ENCODE data around the gene PHYH.
"Not testable (repeated sequence)": the region's sequence is repeated elsewhere in the genome, so short reads cannot be mapped to it uniquely, and the experiment has no call there.

The PHYH gene

DNA sequence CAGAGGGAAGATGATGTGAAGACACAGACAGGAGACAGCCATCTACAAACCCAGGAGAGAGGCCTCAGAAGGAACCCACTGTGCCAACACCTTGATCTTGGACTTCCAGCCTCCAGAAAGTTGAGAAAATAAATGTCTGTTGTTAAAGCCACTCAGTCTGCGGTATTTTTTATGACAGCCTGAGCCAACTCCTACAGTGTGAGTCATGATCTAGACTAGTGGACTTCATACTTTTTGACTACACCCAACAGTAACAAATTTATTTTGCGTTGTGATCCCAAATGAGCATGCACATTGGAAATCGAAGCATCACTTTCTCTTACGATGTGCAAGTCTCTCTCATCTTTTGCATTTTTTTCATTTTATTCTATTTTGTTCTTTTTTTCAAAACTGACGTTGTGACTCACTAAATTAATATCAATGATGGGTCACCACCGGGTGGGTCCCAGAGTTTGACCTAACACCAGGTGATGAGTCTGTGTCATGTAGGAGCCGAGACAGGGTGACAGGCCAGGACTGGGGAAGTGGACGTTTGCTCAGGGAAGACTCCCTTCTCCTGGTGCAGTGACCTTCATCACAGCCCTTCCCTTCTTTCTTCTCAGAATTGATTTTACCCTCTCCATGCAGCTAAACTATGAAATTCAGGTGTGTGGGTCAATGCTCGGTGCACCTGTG, 28.9 kb downstream of the PHYH start:
- Mint-ChIP-seq H3K27me3 (peaks cover 1% of the 10 kb centered on the region), H3K4me3 (no peak overlapping the region), H3K9me3 (no peaks in the 10 kb centered on the region), H3K36me3 (ENCODE audit: low read depth) (no peaks in the 10 kb centered on the region), H3K4me1 (peaks cover 2% of the 10 kb centered on the region), H3K27ac (no peak overlapping the region)
- no peak for ATAC-seq
- no peak for DNase-seq

DNA sequence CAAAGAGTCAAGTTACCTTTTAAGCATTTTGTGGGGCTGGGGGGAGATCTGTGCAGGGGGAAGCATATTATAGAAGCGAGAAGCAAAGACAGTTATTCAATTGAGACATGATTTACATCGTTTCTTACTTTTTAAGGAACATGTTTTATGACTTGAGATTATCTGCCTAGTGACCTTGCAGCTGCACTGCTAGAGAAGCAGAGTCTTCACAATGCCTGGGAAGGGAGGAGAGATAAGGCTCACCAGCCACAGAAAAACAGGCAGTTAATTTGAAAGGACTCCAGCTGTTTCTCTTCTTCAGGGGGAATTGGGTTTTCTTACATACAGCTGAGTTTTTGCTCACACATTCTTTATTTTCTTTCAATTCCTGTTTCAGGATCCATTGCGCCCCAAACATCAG, 31.0 kb downstream of the PHYH start:
- Mint-ChIP-seq H3K4me1 (peaks cover 2% of the 10 kb centered on the region), H3K27ac (no peak overlapping the region)

DNA sequence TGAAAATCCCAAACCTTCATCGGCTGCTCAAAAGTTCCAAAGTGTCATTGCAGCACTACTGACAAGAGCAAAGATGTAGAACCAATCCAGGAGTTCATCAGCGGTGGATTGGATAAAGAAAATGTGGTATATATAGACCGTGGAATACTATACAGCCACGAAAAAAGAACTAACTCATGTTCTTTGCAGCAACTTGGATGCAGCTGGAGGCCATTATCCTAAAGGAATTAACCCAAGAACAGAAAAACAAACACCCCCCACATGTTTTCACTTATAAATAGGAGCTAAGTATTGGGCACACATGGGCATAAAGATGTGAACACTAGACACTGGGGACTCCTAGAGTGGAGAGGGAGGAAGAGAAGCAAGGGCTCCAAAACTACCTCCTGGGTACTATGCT, 31.6 kb downstream of the PHYH start:
- Mint-ChIP-seq H3K36me3 (ENCODE audit: low read depth) (no peaks in the 10 kb centered on the region), H3K9me3 (no peaks in the 10 kb centered on the region), H3K27ac (no peak overlapping the region), H3K4me1 (peaks cover 2% of the 10 kb centered on the region), H3K4me3 (no peak overlapping the region), H3K27me3 (peaks cover 8% of the 10 kb centered on the region)
- ATAC-seq = no peak
- DNase-seq = no peak

More for the DNA sequence above, 31.0 kb downstream of the PHYH start:
- DNase-seq = no peak
- no peak for ATAC-seq
- H3K9me3 Mint-ChIP-seq = no peaks in the 10 kb centered on the region
- H3K36me3 Mint-ChIP-seq (ENCODE audit: low read depth) = no peaks in the 10 kb centered on the region
- peaks cover 4% of the 10 kb centered on the region for H3K27me3 Mint-ChIP-seq
- H3K4me3 Mint-ChIP-seq = no peak overlapping the region

DNA sequence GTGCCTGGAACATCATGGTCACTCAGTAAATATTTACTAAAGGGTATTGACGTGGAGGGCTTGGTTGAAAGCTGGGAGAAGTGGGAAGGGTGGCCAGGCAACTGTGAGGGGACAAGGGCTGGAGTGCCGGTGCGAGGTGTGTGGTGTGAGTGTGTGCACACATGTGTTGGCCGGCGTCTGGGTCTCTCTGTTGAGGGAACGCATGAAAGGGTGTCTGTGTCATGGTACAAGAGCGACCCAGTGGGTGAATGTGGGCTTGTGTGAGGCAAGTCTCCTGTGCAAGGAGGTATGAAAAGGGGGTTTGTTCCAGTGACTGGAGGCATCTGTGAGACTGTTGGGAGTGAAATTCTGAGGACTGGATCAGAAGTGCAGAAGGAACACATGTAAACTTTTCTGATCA, 36.3 kb downstream of the PHYH start:
- no peak for DNase-seq
- no peak overlapping the region for H3K4me3 Mint-ChIP-seq
- H3K27me3 Mint-ChIP-seq = peaks cover 14% of the 10 kb centered on the region
- ATAC-seq = no peak
- H3K4me1 Mint-ChIP-seq = no peaks in the 10 kb centered on the region
- H3K27ac Mint-ChIP-seq = no peak overlapping the region
- no peaks in the 10 kb centered on the region for H3K9me3 Mint-ChIP-seq
- H3K36me3 Mint-ChIP-seq (ENCODE audit: low read depth) = no peaks in the 10 kb centered on the region

DNA sequence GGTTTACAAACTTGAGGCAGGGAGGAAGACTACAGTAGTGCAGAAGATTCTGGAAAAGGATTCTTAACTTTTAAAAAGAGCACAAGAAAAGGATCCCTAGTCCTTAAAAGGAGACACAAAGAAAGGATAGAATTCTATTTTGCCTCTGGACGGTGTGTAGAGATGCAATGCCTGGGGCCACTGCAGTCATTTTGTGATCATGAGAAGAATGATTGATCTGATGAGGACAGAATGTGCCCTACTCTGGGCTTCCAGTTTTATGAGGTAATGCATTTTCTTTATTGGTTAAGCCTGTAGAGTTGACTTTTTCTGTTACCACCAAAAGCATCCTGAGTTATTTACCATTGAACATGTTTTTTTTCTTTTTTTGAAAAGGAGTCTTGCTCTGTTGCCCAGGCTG, 37.4 kb downstream of the PHYH start:
- DNase-seq (no peak), ATAC-seq (no peak)
- no peaks in the 10 kb centered on the region for H3K4me1 Mint-ChIP-seq
- peaks cover 16% of the 10 kb centered on the region for H3K27me3 Mint-ChIP-seq
- H3K27ac Mint-ChIP-seq = no peak overlapping the region
- no peaks in the 10 kb centered on the region for H3K9me3 Mint-ChIP-seq
- H3K4me3 Mint-ChIP-seq = no peak overlapping the region
- peaks cover 2% of the 10 kb centered on the region for H3K36me3 Mint-ChIP-seq (ENCODE audit: low read depth)

DNA sequence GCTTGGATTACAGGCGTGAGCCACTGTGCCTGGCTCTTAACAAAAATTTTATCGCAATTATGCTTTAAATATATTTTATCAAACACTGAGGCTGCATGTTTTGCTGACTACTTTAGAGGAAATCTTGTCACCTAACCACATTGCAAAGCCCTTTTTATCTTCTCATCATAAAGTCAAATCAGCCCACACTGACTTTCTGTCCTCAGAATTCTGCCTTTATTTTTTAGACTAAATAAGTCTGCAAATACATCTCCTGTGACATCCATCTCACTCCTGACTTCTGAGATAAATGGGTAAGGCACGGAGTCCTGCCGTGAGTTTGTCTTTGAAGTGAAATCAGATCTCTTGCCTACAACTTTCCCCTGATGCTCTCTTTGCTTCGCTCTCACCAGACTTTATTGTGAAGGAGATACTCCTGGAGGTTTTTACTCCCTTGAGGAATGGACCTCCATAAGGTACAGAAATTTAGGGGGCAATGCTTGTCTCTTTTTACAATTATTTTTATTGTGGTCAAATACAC, 42.2 kb downstream of the PHYH start:
- no peaks in the 10 kb centered on the region for H3K4me1 Mint-ChIP-seq
- H3K4me3 Mint-ChIP-seq = no peak overlapping the region
- no peaks in the 10 kb centered on the region for H3K9me3 Mint-ChIP-seq
- H3K27ac Mint-ChIP-seq = no peak overlapping the region
- H3K27me3 Mint-ChIP-seq = peaks cover 9% of the 10 kb centered on the region
- no peak for ATAC-seq
- DNase-seq = no peak
- peaks cover 2% of the 10 kb centered on the region for H3K36me3 Mint-ChIP-seq (ENCODE audit: low read depth)

DNA sequence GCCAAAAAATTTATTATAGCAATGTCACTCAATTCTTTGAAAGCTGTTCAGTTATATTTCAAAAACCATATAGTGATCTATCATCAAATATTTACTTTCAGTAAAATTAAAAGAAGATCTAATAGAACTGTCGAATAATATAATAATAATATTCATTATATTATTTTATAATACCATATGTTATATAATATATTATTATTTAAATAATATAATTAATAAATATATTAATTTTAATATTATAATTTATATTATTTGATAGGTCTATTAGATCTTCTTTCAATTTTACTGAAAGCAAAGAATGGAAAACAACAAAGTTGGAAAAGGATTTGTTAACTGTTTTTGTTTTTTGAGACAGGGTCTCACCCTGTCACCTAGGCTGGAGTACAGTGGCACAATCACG, 43.2 kb downstream of the PHYH start:
- peaks cover 7% of the 10 kb centered on the region for H3K27me3 Mint-ChIP-seq
- DNase-seq (no peak), ATAC-seq (no peak)
- no peak overlapping the region for H3K4me3 Mint-ChIP-seq
- H3K9me3 Mint-ChIP-seq = no peaks in the 10 kb centered on the region
- no peak overlapping the region for H3K27ac Mint-ChIP-seq
- peaks cover 2% of the 10 kb centered on the region for H3K36me3 Mint-ChIP-seq (ENCODE audit: low read depth)
- no peaks in the 10 kb centered on the region for H3K4me1 Mint-ChIP-seq

DNA sequence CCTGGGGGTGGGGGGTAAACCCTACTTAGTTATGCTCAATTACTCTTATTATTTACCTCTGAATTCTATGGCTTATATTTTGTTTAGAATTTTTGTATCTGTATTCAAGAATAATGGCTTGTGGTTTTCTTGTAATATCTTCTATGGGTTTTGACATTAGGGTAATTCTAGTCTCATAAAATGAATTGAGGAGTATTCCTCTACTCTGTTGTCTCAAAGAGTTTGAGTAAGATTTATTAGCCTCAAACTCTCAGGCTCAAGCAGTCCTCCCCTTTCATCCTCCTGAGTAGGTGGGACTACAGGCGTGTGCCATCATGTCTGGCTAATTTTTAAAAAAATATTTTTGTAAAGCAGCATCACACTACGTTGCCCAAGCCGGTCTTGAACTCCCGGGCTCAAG, 46.1 kb downstream of the PHYH start:
- DNase-seq (no peak), ATAC-seq (no peak)
- Mint-ChIP-seq H3K27ac (no peak overlapping the region), H3K27me3 (peaks cover 7% of the 10 kb centered on the region), H3K4me3 (no peak overlapping the region), H3K36me3 (ENCODE audit: low read depth) (peaks cover 2% of the 10 kb centered on the region), H3K9me3 (no peaks in the 10 kb centered on the region), H3K4me1 (no peaks in the 10 kb centered on the region)

DNA sequence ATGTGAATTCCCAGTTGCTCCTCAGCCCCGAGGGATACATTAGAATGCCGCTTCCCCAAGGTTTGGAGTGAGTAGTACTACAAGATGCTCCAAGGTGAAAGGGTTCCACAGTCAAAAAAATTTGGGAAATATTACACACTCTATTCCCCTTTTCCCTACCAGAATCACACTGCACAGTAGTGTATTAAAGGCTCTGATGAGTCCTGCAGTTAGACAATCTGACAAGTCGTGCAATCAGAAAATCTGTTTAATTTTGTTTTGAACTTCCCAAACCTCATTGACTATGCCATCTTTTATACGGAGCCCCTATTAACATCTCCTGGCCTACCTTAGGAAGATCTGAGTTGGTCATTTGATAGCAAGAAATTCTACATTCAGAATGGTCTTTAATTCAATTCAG, 52.1 kb downstream of the PHYH start:
- no peak for DNase-seq
- ATAC-seq = no peak
- no peaks in the 10 kb centered on the region for H3K36me3 Mint-ChIP-seq (ENCODE audit: low read depth)
- H3K4me1 Mint-ChIP-seq = no peaks in the 10 kb centered on the region
- no peak overlapping the region for H3K27ac Mint-ChIP-seq
- no peaks in the 10 kb centered on the region for H3K27me3 Mint-ChIP-seq
- H3K9me3 Mint-ChIP-seq = no peaks in the 10 kb centered on the region
- no peak overlapping the region for H3K4me3 Mint-ChIP-seq

DNA sequence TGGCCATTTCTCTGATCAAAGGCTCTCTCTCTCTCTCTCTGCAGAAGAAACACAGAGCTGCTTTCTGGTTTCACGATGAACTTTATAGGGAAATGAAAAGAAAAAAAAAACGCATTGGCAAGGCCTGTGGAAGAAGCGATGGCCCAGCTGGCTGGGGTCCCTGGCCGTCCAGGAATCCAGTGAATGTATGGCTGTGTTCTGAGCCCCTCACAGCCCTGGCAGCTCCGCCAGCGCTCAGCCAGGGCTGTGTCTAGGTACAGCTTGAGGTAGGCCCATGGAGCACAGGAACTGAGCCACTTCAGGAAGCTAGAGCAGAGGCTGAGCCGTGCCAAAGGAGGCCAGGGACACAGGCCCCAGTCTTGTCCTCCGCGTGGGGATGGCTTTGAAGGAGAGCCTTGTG, 52.6 kb downstream of the PHYH start:
- H3K4me1 Mint-ChIP-seq = no peaks in the 10 kb centered on the region
- ATAC-seq (no peak), DNase-seq (no peak)
- no peaks in the 10 kb centered on the region for H3K9me3 Mint-ChIP-seq
- H3K4me3 Mint-ChIP-seq = no peak overlapping the region
- H3K27me3 Mint-ChIP-seq = no peaks in the 10 kb centered on the region
- H3K36me3 Mint-ChIP-seq (ENCODE audit: low read depth) = no peaks in the 10 kb centered on the region
- no peak overlapping the region for H3K27ac Mint-ChIP-seq

DNA sequence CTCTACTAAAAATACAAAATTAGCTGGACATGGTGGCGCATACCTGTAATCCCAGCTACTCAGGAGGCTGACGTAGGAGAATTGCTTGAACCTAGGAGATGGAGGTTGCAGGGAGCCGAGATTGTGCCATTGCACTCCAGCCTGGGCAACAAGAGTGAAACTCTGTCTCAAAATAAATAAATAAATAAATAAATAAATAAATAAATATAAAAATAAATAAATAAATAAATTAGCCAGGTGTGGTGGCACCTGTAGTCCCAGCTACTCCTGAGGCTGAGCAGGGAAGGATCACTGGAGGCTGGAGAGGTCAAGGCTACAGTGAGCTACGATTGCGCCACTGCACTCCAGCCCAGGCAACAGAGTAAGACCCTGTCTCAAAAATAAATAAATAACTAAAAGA, 57.6 kb downstream of the PHYH start:
- H3K36me3 Mint-ChIP-seq (ENCODE audit: low read depth); H3K27me3 Mint-ChIP-seq; H3K27ac Mint-ChIP-seq; ATAC-seq; DNase-seq; H3K4me1 Mint-ChIP-seq; H3K9me3 Mint-ChIP-seq; H3K4me3 Mint-ChIP-seq: not testable (repeated sequence)

DNA sequence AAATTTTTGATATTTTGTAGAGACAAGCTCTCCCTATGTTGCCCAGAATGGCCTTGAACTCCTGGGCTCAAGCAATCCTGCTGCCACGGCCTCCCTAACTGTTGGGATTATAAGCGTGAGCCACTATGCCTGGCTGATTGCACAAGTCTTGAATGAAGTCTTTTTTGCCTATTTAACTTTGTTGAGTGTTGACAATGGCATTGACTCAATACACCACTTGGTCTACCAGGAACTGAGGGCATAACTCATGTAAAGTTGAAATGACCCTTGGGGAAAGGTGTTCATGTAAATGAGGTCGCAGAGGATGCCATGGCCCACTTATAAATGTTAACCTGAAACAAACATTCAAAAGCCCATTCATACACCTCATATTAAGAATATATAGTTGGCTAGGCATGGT, 58.3 kb downstream of the PHYH start:
- no peaks in the 10 kb centered on the region for H3K4me1 Mint-ChIP-seq
- H3K27me3 Mint-ChIP-seq = no peaks in the 10 kb centered on the region
- ATAC-seq (no peak), DNase-seq (no peak)
- no peaks in the 10 kb centered on the region for H3K9me3 Mint-ChIP-seq
- no peaks in the 10 kb centered on the region for H3K36me3 Mint-ChIP-seq (ENCODE audit: low read depth)
- H3K4me3 Mint-ChIP-seq = no peak overlapping the region
- no peak overlapping the region for H3K27ac Mint-ChIP-seq

DNA sequence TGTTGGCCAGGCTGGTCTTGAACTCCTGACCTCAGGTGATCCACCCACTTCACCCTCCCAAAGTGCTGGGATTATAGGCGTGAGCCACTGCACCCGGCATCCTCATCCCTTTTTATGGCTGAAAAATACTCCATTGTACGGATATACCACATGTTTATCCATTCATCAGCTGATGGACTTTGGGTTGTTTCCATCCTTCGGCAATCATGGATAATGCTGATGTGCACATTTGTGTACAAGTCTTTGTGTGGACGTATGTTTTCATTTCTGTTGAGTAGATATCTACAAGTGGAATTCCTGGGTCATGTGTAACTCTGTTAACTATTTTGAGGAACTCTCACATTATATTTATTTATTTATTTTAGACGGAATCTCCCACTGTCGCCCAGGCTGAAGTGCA, 59.9 kb downstream of the PHYH start:
- Mint-ChIP-seq H3K27ac (no peak overlapping the region), H3K9me3 (no peaks in the 10 kb centered on the region), H3K4me1 (no peaks in the 10 kb centered on the region)

DNA sequence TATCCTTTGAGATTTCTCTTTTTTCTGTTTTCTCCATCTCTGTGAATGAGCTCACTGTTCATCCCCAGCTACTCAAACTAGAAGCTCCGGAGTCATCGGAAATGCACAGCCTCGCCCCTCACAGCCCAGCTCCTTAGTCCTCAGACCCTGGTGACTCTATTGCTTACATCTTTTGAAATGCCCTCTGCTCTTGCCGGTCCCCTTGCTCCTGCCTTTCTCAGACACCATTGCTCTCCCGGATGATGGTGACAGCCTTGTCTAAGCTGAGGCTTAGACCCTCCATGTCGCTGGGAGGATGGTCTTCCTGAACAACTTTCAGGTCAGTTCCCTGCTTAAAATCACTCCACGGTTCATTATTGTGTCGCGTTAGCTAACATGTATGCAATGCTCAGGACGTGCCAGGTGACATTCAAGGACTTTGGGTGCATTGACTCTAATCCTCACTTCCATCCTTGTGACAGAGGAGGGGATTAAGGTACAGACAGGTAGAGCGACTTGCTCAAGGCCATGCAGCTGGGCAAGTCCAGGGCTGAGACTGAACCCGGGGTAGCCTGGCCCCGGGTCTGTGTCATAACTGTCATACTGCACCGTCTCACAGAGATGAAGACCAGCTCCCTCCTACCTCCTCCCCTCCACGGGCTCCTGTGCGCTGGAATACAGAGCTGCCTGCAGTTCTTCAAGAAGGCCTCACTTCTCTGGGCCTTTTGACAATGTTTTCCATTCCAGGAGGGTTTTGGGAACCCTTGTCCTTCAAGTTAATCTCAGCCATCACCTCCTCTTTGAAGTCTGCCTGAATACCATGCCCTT, 61.4 kb downstream of the PHYH start:
- ATAC-seq = no peak
- no peaks in the 10 kb centered on the region for H3K4me1 Mint-ChIP-seq
- no peaks in the 10 kb centered on the region for H3K36me3 Mint-ChIP-seq (ENCODE audit: low read depth)
- H3K9me3 Mint-ChIP-seq = no peaks in the 10 kb centered on the region
- no peak overlapping the region for H3K27ac Mint-ChIP-seq
- no peak overlapping the region for H3K4me3 Mint-ChIP-seq
- DNase-seq = no peak
- no peaks in the 10 kb centered on the region for H3K27me3 Mint-ChIP-seq

More for the DNA sequence above, 59.9 kb downstream of the PHYH start:
- DNase-seq (no peak), ATAC-seq (no peak)
- Mint-ChIP-seq H3K27me3 (no peaks in the 10 kb centered on the region), H3K36me3 (ENCODE audit: low read depth) (no peaks in the 10 kb centered on the region), H3K4me3 (no peak overlapping the region)

DNA sequence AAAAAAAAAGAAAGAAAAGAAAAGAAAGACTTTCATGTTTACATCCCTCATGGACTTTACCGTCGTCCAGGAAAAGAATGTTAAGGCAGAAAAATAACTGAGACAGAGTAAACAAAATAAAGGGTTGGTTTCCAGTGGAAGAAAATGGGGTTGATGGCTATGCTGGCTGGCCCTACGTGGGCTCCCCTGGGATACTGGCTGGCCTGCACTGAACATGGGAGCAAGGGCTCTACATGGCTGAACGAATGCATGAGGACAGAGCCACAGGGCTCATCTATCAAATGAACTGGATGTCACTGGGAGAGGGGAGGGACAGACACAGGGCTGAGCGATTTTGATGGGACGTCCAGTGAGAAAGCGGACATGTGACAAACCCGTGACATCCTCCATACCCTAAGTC, 63.2 kb downstream of the PHYH start:
- H3K27me3 Mint-ChIP-seq = no peaks in the 10 kb centered on the region
- no peaks in the 10 kb centered on the region for H3K4me1 Mint-ChIP-seq
- H3K36me3 Mint-ChIP-seq (ENCODE audit: low read depth) = no peaks in the 10 kb centered on the region
- ATAC-seq (no peak), DNase-seq (no peak)
- H3K27ac Mint-ChIP-seq = no peak overlapping the region
- H3K9me3 Mint-ChIP-seq = no peaks in the 10 kb centered on the region
- H3K4me3 Mint-ChIP-seq = no peak overlapping the region

All from activated naive CD8-positive, alpha-beta T cell treated with anti-CD3 and anti-CD28 coated beads, Interleukin-2, amount 50 U/mL, for 24 hours (primary cell).